Measurements from ENCODE around the gene SERPINB1. TPM values are rescaled to one million over a fixed set of nuclear protein-coding genes. Genes with fewer than 3 reads are reported as not detected.

SERPINB1 gene
- total and polyA plus RNA-seq, 9 of the 15 experiments (the other 6 are each of a cell fraction or from before 2014, with no cell fraction given) = 33.9 to 108 (median 63.8) TPM

GRCh38 chr6:2857580-2858337 is 16.1 kb upstream of the SERPINB1 start (continued):
- TF ChIP-seq, protein P1, sequence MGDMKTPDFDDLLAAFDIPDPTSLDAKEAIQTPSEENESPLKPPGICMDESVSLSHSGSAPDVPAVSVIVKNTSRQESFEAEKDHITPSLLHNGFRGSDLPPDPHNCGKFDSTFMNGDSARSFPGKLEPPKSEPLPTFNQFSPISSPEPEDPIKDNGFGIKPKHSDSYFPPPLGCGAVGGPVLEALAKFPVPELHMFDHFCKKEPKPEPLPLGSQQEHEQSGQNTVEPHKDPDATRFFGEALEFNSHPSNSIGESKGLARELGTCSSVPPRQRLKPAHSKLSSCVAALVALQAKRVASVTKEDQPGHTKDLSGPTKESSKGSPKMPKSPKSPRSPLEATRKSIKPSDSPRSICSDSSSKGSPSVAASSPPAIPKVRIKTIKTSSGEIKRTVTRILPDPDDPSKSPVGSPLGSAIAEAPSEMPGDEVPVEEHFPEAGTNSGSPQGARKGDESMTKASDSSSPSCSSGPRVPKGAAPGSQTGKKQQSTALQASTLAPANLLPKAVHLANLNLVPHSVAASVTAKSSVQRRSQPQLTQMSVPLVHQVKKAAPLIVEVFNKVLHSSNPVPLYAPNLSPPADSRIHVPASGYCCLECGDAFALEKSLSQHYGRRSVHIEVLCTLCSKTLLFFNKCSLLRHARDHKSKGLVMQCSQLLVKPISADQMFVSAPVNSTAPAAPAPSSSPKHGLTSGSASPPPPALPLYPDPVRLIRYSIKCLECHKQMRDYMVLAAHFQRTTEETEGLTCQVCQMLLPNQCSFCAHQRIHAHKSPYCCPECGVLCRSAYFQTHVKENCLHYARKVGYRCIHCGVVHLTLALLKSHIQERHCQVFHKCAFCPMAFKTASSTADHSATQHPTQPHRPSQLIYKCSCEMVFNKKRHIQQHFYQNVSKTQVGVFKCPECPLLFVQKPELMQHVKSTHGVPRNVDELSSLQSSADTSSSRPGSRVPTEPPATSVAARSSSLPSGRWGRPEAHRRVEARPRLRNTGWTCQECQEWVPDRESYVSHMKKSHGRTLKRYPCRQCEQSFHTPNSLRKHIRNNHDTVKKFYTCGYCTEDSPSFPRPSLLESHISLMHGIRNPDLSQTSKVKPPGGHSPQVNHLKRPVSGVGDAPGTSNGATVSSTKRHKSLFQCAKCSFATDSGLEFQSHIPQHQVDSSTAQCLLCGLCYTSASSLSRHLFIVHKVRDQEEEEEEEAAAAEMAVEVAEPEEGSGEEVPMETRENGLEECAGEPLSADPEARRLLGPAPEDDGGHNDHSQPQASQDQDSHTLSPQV (IDR thresholded peaks at IDR 0.05) = peak; percentile 98
- TF ChIP-seq, protein P2, sequence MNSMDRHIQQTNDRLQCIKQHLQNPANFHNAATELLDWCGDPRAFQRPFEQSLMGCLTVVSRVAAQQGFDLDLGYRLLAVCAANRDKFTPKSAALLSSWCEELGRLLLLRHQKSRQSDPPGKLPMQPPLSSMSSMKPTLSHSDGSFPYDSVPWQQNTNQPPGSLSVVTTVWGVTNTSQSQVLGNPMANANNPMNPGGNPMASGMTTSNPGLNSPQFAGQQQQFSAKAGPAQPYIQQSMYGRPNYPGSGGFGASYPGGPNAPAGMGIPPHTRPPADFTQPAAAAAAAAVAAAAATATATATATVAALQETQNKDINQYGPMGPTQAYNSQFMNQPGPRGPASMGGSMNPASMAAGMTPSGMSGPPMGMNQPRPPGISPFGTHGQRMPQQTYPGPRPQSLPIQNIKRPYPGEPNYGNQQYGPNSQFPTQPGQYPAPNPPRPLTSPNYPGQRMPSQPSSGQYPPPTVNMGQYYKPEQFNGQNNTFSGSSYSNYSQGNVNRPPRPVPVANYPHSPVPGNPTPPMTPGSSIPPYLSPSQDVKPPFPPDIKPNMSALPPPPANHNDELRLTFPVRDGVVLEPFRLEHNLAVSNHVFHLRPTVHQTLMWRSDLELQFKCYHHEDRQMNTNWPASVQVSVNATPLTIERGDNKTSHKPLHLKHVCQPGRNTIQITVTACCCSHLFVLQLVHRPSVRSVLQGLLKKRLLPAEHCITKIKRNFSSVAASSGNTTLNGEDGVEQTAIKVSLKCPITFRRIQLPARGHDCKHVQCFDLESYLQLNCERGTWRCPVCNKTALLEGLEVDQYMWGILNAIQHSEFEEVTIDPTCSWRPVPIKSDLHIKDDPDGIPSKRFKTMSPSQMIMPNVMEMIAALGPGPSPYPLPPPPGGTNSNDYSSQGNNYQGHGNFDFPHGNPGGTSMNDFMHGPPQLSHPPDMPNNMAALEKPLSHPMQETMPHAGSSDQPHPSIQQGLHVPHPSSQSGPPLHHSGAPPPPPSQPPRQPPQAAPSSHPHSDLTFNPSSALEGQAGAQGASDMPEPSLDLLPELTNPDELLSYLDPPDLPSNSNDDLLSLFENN (IDR thresholded peaks at IDR 0.05; ENCODE audit: low read depth in 2 of 2, low read length in 2 of 2) = peak in 1 of 2 experiments; percentile 26; a peak in 1 of 4 replicates
- TF ChIP-seq NFYB (IDR thresholded peaks at IDR 0.05; ENCODE audit: extremely low read depth, insufficient read length) (no peak), DMBX1 (CRISPR knock-in tag; IDR thresholded peaks at IDR 0.05; ENCODE audit: borderline replicate concordance) (peak; percentile 23; the same call in 1 of the 2 replicates), CTBP1 (IDR thresholded peaks at IDR 0.05; ENCODE audit: borderline replicate concordance) (peak; percentile 85)
- TF ChIP-seq, protein P3, sequence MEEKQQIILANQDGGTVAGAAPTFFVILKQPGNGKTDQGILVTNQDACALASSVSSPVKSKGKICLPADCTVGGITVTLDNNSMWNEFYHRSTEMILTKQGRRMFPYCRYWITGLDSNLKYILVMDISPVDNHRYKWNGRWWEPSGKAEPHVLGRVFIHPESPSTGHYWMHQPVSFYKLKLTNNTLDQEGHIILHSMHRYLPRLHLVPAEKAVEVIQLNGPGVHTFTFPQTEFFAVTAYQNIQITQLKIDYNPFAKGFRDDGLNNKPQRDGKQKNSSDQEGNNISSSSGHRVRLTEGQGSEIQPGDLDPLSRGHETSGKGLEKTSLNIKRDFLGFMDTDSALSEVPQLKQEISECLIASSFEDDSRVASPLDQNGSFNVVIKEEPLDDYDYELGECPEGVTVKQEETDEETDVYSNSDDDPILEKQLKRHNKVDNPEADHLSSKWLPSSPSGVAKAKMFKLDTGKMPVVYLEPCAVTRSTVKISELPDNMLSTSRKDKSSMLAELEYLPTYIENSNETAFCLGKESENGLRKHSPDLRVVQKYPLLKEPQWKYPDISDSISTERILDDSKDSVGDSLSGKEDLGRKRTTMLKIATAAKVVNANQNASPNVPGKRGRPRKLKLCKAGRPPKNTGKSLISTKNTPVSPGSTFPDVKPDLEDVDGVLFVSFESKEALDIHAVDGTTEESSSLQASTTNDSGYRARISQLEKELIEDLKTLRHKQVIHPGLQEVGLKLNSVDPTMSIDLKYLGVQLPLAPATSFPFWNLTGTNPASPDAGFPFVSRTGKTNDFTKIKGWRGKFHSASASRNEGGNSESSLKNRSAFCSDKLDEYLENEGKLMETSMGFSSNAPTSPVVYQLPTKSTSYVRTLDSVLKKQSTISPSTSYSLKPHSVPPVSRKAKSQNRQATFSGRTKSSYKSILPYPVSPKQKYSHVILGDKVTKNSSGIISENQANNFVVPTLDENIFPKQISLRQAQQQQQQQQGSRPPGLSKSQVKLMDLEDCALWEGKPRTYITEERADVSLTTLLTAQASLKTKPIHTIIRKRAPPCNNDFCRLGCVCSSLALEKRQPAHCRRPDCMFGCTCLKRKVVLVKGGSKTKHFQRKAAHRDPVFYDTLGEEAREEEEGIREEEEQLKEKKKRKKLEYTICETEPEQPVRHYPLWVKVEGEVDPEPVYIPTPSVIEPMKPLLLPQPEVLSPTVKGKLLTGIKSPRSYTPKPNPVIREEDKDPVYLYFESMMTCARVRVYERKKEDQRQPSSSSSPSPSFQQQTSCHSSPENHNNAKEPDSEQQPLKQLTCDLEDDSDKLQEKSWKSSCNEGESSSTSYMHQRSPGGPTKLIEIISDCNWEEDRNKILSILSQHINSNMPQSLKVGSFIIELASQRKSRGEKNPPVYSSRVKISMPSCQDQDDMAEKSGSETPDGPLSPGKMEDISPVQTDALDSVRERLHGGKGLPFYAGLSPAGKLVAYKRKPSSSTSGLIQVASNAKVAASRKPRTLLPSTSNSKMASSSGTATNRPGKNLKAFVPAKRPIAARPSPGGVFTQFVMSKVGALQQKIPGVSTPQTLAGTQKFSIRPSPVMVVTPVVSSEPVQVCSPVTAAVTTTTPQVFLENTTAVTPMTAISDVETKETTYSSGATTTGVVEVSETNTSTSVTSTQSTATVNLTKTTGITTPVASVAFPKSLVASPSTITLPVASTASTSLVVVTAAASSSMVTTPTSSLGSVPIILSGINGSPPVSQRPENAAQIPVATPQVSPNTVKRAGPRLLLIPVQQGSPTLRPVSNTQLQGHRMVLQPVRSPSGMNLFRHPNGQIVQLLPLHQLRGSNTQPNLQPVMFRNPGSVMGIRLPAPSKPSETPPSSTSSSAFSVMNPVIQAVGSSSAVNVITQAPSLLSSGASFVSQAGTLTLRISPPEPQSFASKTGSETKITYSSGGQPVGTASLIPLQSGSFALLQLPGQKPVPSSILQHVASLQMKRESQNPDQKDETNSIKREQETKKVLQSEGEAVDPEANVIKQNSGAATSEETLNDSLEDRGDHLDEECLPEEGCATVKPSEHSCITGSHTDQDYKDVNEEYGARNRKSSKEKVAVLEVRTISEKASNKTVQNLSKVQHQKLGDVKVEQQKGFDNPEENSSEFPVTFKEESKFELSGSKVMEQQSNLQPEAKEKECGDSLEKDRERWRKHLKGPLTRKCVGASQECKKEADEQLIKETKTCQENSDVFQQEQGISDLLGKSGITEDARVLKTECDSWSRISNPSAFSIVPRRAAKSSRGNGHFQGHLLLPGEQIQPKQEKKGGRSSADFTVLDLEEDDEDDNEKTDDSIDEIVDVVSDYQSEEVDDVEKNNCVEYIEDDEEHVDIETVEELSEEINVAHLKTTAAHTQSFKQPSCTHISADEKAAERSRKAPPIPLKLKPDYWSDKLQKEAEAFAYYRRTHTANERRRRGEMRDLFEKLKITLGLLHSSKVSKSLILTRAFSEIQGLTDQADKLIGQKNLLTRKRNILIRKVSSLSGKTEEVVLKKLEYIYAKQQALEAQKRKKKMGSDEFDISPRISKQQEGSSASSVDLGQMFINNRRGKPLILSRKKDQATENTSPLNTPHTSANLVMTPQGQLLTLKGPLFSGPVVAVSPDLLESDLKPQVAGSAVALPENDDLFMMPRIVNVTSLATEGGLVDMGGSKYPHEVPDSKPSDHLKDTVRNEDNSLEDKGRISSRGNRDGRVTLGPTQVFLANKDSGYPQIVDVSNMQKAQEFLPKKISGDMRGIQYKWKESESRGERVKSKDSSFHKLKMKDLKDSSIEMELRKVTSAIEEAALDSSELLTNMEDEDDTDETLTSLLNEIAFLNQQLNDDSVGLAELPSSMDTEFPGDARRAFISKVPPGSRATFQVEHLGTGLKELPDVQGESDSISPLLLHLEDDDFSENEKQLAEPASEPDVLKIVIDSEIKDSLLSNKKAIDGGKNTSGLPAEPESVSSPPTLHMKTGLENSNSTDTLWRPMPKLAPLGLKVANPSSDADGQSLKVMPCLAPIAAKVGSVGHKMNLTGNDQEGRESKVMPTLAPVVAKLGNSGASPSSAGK (IDR thresholded peaks at IDR 0.05) = peak; percentile 79
